ENCODE data around the gene ZDHHC18.

The ZDHHC18 gene, protein sequence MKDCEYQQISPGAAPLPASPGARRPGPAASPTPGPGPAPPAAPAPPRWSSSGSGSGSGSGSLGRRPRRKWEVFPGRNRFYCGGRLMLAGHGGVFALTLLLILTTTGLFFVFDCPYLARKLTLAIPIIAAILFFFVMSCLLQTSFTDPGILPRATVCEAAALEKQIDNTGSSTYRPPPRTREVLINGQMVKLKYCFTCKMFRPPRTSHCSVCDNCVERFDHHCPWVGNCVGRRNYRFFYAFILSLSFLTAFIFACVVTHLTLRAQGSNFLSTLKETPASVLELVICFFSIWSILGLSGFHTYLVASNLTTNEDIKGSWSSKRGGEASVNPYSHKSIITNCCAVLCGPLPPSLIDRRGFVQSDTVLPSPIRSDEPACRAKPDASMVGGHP

DNA sequence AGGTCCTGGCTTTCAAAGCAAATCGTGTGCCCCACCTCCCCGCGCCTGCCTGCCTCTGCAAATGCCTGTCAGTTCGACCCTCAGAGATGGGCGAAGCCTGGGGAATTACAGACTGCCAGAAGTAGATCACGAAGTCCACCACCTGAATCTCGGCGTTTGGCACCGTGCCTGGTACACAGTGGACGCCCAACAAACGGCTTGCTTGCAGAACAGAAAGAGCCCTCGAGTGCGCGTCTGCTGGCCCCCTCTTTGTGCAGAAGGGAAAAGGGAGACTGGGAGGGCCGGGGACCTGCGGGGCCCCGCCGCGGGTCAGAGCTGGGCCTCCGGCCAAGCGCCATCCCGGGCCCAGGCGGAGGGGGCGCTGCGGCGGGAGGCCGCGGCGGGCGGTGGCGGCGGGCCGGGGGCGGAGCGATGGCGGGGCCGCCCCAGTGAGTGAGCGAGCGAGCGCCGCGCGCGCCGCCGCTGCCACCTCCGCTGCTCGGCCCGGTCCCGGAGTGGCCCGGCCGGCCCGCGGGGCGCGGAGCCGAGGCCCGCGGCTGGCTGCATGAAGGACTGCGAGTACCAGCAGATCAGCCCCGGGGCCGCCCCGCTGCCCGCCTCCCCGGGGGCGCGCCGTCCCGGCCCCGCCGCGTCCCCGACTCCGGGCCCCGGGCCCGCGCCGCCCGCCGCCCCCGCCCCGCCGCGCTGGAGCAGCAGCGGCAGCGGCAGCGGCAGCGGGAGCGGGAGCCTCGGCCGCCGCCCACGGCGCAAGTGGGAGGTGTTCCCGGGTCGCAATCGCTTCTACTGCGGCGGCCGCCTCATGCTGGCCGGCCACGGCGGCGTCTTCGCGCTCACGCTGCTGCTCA is at the start of gene ZDHHC18:
TSS of gene ZDHHC18 (plus strand) at position 428 of the 845 bp plus-strand sequence. CDS start at position 545, 117 bp downstream.
- peak; percentile 47 for DNase-seq

DNA sequence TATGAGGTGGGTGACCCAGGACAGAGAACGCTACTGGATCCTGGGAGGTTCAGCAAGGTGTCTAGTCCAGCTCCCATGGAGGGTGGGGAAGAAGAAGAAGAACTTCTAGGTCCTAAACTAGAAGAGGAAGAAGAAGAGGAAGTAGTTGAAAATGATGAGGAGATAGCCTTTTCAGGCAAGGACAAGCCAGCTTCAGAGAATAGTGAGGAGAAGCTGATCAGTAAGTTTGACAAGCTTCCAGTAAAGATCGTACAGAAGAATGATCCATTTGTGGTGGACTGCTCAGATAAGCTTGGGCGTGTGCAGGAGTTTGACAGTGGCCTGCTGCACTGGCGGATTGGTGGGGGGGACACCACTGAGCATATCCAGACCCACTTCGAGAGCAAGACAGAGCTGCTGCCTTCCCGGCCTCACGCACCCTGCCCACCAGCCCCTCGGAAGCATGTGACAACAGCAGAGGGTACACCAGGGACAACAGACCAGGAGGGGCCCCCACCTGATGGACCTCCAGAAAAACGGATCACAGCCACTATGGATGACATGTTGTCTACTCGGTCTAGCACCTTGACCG is 47.3 kb upstream of the ZDHHC18 start:
- DNase-seq: no peak

DNA sequence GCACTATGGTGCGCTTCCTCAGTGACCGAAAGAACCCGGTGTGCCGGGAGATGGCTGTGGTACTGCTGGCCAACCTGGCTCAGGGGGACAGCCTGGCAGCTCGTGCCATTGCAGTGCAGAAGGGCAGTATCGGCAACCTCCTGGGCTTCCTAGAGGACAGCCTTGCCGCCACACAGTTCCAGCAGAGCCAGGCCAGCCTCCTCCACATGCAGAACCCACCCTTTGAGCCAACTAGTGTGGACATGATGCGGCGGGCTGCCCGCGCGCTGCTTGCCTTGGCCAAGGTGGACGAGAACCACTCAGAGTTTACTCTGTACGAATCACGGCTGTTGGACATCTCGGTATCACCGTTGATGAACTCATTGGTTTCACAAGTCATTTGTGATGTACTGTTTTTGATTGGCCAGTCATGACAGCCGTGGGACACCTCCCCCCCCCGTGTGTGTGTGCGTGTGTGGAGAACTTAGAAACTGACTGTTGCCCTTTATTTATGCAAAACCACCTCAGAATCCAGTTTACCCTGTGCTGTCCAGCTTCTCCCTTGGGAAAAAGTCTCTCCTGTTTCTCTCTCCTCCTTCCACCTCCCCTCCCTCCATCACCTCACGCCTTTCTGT is 46.0 kb upstream of the ZDHHC18 start:
- no peak for DNase-seq

DNA sequence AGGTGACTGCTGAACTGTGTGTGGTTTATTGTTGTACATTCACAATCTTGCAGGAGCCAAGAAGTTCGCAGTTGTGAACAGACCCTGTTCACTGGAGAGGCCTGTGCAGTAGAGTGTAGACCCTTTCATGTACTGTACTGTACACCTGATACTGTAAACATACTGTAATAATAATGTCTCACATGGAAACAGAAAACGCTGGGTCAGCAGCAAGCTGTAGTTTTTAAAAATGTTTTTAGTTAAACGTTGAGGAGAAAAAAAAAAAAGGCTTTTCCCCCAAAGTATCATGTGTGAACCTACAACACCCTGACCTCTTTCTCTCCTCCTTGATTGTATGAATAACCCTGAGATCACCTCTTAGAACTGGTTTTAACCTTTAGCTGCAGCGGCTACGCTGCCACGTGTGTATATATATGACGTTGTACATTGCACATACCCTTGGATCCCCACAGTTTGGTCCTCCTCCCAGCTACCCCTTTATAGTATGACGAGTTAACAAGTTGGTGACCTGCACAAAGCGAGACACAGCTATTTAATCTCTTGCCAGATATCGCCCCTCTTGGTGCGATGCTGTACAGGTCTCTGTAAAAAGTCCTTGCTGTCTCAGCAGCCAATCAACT is 45.2 kb upstream of the ZDHHC18 start:
- DNase-seq: no peak

DNA sequence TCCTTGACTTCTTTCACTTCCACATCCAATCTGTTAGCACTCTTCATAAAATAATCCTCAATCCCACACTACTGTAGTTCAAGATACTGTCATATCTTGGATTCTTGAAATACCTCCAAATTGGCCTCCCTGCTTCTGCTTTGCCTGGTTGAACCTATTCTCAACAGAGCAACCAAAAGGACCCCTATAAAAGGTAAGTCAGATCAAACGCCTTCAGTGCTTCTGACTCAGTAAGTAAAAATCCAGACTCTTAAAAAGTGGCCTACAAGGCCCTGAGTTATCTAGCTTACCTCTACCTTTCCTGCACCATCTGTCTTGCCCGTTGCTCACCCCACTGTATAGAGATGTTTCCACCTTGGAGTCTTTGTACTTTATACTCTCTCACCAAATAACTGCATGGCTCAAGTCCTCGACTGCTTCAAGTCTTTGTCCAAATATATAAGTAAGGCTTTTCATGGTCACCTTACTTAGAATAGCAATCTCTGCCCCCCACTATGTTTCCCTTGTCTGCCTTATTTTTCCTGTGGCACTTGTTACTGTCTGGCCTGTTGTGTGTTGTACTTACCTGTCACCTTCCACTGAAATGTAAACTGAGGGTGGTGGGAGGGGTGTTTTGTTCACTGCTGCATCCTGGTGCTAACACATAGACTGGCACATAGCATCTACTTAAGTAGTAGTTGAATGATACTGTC is 43.8 kb upstream of the ZDHHC18 start:
- no peak for DNase-seq

DNA sequence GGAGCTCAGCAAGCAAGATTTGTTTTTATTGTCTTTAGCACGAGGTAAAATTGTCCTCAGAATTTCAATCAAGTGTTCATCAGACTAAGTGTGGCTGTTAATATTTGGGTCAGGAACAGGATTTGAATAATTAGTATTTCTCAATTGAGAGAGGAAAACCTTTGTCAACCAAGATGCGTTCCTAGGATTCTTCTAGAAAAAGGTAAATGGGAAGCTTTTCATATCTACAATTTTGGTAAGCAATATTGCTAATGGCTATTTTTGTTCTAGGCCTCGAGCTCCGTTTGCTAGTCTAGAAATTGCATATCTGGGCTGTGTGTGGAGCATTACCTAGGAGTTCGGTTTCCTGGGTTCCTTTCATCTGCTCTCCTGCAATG is 42.9 kb upstream of the ZDHHC18 start:
- DNase-seq: no peak

DNA sequence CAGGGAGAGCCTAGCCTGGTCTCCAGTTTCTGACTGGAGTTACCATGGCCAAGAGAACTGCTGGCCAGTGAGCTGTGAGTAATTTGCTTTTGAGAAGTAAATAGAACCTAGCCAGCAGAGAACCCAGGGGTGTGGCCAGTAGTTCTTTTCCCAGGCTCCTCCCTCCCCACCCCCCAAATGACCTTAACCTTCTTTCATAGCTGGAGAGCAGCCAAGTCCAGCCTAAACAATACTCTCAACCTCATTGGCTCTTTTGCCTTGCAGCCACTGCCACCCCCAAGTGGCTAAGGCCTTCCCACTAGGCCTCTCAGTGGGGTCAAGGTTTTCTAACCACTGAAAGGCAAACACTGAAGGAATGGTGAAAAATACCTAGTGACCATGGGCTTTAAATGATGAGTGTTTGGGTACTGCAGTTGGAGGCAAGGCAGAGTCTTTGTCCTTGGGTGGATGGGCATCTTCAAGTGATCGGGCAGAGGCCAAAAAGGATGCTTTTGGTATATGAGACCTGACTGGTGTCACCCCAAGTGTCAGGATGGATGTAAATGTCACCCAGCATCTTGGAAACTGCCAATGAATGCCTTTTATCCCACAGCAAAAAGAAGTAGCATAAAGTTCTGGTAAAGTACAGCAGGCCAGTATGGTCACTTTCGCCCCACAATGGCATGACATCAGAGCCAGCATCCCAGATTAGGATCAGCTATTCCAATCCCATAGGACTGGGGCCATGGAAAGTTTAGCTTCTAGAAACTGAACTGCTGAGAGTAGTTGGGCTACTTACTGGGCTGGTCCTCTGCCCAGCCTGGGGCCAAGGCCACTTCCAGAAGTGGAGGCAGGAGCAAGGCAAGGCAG is 42.2 kb upstream of the ZDHHC18 start:
- DNase-seq: peak; percentile 40

DNA sequence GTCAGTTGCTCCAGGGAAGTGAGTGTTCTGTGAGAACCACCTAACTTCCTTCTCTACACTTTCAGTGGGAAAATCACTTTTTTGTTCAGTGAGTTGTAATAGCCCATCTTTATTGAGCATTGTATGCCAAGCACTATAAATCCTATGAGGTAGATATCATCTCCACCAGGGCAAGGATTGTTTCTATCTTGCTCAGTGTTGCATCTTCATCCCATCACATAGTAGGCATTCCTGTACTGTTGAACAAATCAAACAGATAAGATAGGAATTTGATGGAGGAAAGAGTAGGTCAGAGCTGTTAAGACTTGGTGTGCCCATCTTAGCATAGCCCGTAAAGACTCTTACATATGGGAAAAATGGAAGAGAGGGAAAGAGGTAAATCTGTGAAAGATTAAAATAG is 41.6 kb upstream of the ZDHHC18 start:
- no peak for DNase-seq

DNA sequence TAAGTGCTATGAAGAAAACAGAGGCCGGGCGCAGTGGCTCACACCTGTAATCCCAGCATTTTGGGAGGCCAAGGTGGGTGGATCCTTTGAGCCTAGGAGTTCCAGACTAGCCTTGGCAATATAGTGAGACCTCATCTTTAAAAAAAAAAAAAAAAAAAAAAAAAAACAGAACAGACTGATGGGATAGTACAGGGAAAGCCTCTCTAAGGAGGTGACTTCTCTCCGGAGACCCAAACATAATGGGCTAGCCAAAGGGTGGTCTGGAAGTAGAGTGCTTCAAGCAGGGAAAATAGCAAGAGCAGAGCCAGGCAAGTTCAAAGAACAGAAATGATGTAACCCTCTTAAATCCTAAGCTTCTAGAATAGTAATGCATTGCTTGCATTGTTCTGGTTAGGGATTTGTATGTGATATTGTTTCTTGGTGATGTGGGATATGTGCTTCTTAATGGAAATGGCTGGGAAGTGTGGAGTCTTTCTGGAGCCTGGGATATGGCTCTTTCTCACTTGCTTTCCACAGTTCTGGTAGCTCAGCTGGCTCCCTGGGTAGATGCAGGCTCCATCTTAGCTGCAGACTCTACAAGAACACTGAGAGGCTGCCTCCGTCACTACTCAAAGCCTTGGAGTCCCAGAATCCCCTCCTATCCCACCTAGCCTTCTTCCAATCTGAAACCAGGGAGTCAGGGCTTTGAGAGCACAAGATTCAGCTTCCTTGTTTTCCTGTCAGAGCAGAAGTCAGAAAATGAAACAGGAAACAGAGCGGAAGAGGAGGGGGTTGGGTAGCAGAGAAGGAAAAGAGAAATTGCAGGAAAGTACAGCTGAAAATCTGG is 40.7 kb upstream of the ZDHHC18 start:
- DNase-seq: no peak

DNA sequence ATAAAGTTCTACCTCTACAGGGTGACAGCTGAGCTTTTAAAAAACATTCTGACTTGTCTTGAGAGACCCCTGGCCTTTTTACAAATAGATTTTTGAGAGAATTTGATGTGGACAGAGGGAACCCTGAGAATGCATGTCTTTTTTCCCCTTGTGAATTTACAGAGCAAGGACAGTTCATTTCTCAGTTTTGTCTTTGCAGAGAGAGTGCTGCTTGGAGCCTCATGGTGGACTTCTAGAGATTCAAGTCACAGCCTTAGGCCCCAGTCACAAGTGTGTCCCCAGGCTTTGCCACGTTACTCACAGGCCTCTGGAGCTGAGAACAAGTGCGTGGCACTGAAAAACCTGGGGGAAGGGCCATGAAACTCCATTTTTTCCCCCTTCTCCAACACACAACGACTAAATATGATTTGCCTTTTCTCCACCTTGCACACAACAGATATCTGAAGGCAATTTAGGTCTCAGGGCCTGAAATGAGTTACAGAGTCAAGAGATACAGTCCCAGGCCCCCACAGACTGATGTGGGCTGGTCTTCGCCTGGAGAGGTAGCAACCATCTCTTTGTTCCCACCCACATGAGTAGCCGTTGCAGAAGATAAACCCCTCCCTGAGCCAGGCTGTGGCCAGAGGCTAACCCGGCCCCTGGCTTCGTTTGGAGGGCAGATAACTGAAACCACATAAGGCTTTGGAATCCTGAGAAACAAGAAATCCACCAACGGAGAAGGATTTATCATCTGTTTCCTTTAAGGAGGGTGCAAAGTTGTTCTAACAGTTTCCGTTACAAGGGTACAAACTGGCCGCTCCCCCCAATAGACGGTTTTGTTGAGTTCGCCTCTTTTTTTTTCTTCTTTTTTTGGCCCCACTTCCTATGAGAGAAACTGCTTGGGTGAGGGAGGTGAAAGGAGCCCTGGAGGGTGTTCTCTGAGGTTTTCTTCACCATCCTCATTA is 39.8 kb upstream of the ZDHHC18 start:
- peak; percentile 8 for DNase-seq

DNA sequence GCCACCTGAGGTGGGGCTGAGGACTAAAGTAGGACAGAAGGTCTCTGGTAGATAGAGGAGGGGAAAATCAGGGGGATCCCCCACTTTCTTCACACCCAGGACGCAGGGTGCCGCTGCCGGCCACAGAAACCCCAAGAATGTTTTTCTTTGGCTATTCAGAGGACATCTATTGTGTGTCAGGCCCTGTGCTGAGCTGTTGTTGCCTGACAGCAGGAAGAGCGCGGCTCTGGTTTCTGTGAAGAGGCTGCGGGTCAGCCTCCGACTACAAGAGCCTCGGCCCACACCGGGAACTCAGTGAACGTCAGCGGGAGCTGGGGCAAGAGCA is 39.1 kb upstream of the ZDHHC18 start:
- peak; percentile 52 for DNase-seq

DNA sequence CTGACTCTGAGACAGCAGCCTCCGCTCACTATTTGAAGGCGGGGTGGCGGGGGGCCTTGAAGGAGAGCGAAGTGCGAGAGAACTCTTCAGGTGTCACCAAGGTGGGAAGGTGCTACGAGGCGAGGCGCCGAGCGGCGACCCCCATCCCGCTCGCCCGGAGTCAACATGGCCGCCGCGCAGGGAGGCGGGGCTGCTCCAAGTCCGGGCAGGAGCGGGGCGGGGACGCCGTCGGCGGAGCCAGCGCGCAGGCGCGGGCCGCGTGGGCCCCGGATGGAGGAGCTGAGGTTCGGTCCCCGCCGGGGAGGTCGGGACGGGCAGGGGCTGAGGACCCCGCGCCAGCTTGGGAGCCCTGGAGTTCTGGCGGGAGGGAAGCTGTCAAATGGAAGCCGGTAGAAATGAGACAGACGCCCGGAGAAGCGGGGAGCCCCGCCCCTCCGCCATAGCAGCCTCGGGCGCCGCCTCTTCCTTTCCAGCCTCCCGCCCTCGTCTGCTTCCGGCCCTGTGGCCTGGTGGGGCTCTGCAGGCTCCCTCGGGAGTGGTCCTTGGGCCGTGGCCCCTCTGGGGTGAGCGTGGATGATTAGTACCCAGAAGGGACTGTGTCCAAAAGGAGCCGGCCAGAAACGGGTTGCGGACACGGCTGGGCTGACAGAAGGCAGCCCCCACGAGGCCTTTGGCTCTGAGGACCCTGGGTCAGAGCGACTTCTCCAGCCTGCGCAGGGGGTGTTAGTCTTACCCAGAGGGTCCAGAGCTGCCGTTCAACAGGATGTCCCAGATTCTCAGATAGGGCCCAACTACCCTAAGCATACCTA is 38.6 kb upstream of the ZDHHC18 start, which contains the start of gene PIGV:
TSS of gene PIGV (plus strand) at position 245 of the 809 bp plus-strand sequence. CDS start 2,866 bp downstream, outside the sequence.
- peak; percentile 73 for DNase-seq

DNA sequence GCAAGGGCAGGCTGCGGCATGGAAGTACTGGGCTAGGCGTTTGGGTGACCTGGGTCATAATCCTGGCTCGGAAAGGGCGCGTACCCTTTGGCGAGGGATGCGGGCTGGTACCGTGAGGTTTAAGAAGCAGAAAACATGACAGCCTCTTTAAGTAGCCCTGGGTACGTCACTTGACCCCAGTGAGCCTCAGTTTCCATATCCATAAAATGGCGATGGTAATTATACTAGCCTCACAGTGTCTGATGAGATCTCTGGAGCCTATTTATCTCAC is 38.0 kb upstream of the ZDHHC18 start:
- DNase-seq: no peak

DNA sequence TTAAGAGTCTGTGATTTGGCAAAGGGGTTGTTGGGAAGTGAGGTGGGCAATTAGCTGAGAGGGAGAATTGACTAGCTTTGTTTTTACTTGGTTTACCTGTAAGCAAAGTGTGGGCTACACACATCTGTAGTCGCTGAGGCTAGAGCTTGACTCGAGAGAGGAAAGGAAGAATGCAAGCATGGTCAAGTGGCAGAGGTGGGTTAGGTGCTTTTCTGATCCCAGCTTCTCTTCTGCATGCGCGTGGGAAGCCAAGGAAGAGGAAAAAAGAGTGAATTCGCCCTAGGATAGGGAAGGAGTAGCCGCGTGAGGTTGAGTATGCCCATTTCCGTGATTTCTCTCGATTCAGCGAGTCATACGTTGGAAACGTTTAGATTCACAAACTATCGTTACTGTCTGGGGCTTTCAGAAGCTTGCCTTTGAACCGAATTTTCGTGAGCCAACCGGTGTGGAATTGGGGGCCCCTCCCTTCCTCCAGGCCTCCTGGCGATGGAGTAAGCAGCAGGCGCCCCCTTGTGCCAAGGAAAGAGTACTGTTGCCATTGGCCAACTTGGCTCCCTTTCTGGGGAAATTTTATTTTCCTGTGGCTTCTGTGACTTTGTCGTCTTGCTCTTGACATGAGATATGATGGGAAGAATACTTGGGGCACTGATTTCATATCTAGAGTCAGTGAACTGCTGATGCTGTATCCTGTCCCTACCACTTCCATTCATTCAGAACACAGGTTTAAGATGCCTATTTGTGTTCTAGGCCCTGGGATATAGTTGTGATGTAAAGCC is 37.5 kb upstream of the ZDHHC18 start:
- peak; percentile 67 for DNase-seq

DNA sequence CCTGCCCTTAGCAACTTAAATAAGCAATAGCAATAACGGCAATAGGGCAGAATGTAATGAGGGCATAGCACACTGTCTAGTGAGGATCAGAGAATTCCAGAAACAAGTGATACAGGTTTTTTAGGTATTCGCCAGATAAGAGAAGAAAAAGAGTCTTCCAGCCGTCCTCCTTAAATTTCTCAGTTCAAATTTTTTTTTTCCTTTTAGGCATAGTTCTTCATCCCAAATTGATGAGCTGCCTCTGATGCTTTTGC is 36.9 kb upstream of the ZDHHC18 start:
- DNase-seq: no peak

DNA sequence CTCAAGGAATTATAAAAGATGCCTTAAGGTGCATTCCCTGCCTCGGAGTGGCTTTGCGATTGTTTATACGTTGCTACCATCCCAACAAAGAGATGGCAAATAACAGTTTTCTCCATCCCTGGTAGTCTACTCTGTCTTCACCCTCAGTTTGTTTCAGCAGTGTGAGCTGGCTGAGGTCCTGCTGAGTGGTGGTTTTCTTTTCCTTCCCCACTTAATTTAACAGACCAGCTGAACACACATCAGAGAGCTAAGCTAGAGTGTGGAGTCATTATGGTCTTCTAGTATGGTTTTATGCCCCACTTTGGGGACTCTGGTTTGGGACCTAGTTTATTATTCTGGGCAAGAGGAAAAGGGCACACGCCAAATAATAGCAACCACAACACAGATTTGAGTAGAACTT is 36.6 kb upstream of the ZDHHC18 start:
- DNase-seq: no peak

DNA sequence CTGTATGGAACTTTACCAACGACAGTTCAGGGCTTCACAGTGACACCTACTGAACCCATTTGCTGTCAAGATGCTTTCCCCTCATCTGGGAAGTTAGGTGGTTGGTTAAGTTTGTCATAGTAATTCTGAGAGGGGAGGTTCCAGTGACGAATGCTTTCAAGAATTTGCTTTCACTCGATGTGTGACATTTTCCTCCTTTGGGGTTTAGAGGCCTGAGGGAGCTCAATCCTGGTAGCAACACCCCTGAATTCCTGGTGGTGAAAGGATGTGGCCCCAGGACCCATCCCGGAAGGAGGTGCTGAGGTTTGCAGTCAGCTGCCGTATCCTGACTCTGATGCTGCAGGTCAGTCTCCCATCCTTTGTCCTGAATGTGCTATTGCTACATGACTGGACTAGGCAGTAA is 35.9 kb upstream of the ZDHHC18 start:
- no peak for DNase-seq

DNA sequence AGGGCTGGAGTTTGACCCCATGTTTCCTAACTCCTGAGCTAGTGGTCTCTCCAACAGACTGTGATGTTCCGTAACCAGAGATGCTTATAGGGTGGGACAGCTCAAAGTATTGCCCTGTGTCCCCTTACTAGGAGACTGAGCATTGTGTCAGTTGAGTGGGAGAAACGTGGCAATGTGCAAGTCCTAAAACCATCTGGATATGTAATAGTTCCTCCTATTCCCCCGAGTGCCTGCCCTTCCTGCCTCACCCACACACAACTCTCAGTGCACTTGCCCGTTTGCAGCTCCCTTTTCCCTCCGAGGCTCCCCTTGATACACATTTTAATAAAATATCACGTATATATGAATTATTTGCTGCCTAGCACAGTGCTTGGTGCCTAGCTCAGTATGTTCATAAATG is 35.3 kb upstream of the ZDHHC18 start:
- no peak for DNase-seq

Measured in NCI-H2029 (cell line).